GM21515 (cell line): ENCODE results near the gene OLIG2.

Source experiments
- ATAC-seq: cut with Tn5 transposase; IDR thresholded peaks from one replicate; pipeline ENCODE4 v1.9.1; 2021; ENCODE audit not compliant: unreplicated experiment

The OLIG2 gene

GRCh38 chr21:33063907-33064622 lies 38.3 kb downstream of the OLIG2 start:
- ATAC-seq: no peak

- ATAC-seq: no peak
Observed at GRCh38 chr21:33064623-33065390, 39.1 kb downstream of the OLIG2 start.

DNA sequence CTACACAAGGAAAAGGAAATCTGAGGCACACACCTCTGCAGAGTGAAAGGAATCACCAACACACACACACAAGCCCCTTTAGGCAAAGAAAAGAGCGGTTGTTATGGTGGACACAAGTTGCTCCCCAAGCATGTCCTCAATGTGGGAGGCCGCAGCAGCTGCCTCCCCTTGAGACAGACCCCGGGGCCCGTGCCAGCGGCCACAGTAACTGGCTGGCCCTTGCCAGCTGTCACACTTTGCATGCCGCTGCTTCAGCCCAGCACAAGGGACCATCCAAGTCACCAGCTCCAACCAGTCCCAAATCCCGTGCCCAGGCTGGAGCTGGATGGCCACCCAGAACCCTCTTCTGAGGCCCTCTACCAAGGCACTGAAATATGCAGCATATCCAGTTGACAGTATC lies 41.3 kb downstream of the OLIG2 start:
- no peak for ATAC-seq

- no peak for ATAC-seq
Observed at GRCh38 chr21:33067457-33067856, 41.7 kb downstream of the OLIG2 start.

- ATAC-seq: no peak
Observed at GRCh38 chr21:33069243-33069642, 43.5 kb downstream of the OLIG2 start.

DNA sequence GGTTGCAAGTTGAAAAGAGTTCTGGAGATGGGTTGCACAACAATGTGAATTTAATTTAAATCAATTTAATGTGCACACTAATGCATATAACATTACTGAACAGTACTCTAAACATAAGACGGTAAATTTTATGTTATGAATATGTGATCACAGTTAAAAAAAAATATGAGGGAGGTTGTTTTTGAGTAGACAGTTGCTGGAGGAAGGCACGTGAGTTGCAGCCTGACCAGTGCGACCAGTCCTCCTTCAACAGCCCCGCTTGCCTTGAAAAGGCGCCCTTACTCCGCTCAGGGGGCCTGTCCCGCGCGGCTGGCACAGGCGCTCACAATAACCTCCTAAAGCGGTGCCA lies 43.9 kb downstream of the OLIG2 start:
- ATAC-seq: no peak

DNA sequence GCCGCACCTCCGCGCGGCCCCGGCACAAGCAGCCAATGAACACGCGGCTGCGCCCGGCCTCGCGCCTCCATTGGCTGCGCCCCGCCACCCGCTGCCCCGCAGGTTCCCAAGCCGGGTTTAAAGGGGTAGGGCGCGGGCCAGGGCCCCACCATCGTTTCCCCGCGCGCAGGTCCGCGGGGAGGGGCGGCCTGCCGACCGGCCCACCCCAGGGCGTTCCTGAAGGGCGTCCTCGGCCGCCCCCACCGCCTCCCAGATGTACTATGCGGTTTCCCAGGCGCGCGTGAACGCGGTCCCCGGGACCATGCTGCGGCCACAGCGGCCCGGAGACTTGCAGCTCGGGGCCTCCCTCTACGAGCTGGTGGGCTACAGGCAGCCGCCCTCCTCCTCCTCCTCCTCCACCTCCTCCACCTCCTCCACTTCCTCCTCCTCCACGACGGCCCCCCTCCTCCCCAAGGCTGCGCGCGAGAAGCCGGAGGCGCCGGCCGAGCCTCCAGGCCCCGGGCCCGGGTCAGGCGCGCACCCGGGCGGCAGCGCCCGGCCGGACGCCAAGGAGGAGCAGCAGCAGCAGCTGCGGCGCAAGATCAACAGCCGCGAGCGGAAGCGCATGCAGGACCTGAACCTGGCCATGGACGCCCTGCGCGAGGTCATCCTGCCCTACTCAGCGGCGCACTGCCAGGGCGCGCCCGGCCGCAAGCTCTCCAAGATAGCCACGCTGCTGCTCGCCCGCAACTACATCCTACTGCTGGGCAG lies 44.4 kb downstream of the OLIG2 start, which contains the start of gene OLIG1:
OLIG1 (plus strand) TSS at position 148 of the 750 bp plus-strand sequence; CDS start at position 254, 106 bp downstream.
- no peak for ATAC-seq

- no peak for ATAC-seq
Observed at GRCh38 chr21:33070744-33070997, 44.9 kb downstream of the OLIG2 start.

DNA sequence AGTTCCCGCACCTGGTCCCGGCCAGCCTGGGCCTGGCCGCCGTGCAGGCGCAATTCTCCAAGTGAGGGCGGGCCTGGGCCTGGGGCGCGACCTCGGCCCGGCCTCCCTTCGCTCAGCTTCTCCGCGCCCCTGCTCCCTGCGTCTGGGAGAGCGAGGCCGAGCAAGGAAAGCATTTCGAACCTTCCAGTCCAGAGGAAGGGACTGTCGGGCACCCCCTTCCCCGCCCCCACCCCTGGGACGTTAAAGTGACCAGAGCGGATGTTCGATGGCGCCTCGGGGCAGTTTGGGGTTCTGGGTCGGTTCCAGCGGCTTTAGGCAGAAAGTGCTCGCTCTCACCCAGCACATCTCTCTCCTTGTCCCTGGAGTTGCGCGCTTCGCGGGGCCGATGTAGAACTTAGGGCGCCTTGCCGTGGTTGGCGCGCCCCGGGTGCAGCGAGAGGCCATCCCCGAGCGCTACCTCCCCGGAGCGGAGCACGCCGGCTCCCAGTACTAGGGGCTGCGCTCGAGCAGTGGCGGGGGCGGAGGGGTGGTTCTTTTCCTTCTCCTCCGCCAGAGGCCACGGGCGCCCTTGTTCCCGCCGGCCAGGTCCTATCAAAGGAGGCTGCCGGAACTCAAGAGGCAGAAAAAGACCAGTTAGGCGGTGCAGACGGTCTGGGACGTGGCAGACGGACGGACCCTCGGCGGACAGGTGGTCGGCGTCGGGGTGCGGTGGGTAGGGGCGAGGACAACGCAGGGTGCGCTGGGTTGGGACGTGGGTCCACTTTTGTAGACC lies 45.4 kb downstream of the OLIG2 start:
- no peak for ATAC-seq

GRCh38 chr21:33071770-33072306 lies 46.1 kb downstream of the OLIG2 start:
- ATAC-seq: no peak

DNA sequence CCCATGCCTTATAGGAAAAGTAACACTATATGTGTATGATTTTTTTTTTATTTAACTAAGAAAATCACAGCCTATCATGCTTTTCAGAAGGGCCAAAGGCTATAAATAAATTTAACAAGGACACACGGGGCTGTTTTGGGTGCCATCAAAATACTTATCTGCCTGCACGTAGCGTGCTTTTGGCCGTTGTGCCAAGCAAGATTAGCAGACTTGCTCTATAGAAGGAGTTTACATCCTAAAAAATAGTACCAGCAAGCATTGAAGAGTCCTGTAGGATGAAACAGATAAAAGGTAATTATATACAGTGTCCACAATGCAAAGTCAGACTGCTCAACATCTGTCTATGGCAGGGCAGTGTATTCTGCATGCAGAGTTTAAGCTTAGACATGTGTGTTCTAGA lies 47.9 kb downstream of the OLIG2 start:
- no peak for ATAC-seq

DNA sequence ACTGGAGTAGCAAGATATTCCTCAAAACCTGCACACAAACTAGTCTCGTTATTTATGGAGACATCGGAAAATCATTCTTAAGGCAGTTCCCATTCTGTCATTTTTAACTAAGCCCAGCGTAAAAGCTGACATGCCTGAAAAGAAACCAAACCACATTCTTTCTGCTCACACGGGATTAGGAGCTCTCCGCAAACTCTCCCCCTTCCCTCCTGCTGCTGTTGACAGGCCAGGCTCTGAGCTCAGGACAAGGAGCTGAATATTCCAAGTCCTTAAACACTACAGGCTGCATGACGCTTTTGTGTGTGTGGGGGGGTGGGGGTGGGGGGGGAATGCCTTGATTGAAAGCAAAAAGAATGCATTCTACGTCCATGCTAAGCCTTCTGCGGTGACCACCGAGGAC lies 49.4 kb downstream of the OLIG2 start:
- no peak for ATAC-seq

DNA sequence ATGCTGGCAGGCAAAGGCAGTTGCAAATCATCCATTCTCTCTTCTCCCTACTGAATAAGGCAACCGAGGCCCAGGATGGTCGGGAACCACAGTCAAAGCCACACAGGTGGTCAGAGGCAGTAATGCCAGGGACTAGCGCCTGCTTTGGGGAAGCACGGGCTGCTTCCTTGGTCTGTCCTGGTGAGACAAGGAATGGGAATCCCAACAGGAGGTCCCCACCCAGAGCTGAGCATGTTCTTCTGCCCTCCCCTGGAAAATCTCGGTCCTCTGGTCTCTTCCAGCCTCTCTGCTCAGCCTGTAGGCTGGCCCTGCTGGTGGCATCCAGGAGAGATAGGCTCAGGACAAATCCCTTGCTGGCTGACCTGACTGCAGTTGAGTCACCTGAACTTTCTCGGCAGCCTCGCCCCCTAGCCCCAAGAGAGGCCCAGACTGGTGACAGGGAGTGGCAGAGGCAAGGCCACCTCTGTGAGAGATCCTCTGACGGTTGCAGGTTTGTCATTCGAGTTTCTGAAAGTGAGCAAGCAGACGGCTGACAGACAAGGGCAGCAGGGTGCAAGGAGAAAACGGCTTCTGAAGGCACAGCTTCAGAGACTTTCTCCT lies 50.0 kb downstream of the OLIG2 start:
- ATAC-seq: no peak

DNA sequence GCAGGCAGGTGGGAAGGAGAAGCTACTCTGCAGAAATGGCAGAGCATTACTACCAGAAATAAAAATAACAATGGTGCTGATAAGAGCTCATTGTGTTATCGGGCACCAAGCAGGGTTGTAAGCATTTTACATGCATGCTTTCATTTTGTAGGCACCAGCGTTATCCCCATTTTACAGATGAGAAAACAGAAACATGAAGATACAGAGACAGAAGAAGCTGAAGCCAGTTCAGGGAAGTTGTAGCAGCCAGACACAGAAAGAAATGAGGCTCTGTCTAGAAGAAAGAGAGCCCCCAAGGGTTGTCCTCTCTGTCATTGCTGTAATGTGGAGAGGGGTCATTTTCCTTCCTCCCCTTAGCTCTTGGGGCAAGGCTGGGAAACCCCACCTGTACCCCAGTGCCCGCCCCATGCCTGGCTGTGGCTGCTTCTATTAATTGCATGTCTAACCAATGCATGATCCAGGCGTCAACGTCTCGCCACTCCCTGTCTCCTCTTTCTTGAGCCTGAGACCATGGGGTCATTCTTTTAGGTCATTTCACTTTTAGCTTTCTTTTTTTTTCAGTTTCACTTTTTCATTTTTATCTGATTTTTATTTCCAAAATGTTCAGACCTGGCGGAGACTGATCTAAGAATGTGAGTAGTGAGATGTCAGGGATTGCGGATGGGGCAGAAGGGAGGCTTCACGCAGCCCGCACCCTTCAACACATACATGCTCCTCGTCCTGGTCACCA lies 51.0 kb downstream of the OLIG2 start:
- ATAC-seq: no peak
